ENCODE measurements around the gene NSMCE1.
A peak's percentile ranks its signal among the peaks of the same experiment; 100 is the strongest.

NSMCE1 gene, protein sequence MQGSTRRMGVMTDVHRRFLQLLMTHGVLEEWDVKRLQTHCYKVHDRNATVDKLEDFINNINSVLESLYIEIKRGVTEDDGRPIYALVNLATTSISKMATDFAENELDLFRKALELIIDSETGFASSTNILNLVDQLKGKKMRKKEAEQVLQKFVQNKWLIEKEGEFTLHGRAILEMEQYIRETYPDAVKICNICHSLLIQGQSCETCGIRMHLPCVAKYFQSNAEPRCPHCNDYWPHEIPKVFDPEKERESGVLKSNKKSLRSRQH

DNA sequence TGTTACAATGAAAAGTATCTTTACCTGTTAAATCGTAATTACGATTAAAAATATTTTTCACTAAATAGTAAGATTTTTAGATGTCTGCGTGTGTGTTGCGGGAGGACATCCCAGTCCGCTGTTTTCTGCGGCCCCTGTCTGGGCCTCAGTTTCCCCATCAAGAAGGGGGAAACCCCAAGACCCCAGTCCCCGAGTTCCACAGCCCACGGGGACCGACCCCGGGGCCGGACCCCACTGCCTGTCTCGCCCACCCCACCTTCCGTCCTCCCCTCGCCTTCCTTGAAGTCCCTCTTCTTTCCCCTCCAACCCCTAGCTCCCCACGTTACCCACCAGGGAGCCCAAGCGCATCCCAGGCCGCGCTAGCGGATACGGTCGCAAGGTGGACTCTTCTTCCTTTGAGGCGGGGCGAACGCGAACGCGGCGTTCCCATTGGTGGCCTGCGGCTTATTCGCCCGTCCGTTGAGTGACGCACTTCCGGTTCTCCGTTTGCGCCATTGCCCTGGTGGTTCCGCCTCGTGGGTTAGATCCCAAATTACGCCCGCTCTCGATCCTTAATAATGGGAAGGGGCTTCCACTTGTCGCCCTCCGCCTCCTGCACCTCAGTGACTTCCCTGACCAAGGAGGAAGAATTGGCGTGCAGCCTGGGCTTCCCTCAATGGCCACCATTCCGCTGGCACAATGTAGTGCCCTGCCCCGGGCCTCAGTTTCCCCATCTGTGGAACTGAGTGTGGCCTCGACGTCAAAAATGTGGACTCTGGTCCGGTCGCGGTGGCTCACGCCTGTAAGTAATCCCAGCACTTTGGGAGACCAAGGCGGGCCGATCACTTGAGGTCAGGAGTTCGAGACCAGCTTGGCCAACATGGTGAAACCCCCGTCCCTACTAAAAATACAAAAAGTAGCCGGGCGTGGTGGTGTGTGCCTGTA lies at the start of gene NSMCE1:
TSS of gene NSMCE1 (minus strand) at position 397 of the 924 bp plus-strand sequence. CDS start 11,202 bp downstream, outside the sequence.
- DNase-seq (ENCODE audit: low read depth): peak; percentile 94

DNA sequence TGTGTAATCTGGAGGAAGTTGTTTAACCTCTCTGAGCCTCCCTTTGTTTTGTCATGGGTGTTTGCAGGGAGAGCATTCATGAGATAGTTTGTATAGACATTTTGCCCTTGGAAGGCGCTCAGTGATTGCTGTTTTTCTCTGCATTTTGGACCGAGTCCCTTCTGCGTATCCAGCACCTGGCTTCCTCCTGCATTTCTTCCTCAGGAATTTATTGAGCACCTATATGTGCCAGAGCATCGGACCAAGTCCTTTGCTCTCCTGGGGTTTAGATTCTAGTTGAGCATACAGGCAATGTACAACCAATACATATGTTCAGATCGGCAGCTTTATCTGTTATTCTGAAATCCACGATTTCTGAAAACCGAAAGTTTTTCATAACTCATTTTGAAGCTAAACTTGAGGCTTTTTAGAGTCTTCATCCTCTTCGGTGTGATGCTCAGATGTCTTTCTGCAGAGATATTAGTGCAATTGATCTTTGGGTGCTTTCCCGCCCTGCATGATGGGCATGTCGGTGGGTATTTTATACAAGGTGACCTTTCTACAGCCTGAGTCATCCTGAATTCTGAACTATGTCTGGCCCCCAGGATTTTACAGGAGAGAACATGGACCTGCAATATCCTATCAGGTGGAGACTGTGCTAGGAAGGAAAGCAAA lies 49.3 kb upstream of the NSMCE1 start:
- peak; percentile 20 for DNase-seq (ENCODE audit: low read depth)

DNA sequence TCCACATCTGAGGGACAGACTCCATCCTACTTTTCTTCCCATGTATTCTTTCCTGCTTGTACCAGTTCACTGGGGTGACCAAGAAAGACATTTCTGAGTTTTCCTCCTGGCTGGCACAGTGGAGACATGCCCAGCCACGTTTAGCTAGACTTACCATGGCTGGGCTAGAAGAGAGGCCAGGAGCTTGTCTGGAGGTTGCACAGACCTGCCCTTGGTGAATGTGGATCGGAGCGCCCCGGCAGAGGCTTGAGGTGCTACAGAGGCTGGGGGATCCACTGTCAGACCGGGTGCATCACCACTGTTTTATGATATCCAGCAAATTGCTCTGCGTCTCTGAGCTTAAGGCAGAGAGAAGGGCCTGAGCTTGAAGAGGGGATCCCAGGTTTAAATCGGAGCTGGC lies 48.7 kb upstream of the NSMCE1 start:
- no peak for DNase-seq (ENCODE audit: low read depth)

DNA sequence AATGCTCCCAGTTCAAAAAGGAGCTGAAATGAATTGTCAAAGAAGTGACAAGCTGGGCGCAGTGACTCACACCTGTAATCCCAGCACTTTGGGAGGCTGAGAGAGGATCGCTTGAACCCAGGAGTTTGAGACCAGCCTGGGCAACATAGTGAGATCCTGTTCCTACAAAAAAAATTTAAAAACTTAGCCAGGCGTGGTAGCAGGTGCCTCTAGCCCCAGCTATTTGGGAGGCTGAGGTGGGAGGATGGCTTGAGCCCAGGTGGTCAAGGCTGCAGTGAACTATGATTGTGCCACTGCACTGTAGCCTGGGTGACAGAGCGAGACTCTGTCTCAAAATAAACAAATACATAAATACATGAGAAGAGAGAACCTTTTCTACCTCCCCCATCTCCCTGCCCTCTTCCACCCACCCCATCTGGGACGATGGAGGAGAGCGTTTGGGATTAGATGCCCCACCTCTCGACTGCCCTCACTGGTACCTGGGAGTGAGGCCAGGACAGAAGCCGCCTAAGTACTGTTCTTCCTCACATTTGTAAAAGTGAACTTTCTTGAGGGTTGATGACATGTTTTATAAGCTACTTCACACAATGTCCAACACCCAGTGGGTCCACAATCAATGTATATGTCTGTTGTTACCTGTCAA lies 47.6 kb upstream of the NSMCE1 start:
- DNase-seq (ENCODE audit: low read depth): no peak

DNA sequence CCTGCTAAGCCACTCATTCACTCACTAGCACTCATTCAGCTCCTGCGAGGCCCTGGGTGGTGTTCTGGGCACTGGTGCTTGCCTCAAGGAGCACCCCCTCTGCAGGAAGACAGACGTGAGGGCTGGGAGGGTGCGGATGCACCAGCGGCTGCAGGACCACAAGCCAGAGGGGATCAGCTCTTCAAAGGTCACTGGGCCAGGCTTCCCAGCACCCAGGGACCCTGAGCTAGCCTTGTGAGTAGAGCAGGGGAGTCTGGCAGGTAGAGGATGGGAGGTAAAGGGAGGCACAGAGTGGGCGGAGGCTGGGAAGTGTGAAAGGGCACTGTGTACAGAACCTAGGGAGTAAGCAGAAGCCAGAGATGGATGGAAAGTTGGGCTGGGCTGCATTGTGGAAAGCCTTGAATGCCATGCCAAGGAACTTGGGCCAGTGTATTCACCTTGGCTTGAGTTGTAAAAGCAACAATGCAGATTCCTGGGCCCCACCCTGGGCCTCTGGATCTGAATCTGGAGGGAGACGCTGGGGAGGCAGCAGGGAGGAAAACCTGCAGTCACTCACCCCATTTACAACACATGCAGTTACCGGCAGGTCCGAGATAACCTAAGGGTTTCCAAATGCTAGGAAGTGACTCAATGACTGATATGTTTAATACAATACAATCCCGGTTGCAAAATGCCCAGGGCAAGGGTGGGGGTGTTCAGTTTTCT lies 46.9 kb upstream of the NSMCE1 start:
- DNase-seq (ENCODE audit: low read depth): peak; percentile 19

DNA sequence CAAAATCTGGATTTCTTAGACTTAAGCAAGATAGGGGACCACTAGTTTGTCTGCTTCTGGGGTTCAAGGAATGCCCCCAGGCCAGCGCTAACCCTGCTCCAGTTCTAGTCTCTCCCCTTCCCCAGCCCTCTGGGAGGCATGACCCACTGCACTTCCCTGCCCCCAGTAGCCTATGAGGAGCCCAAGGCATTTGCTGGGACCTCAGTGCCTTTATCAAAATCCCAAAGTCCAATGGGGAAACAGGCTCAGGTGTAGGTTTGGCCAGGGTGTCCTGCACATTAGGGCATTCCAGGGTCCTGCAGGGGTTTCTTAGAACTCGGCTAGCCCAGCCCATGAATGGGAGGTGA lies 46.4 kb upstream of the NSMCE1 start:
- DNase-seq (ENCODE audit: low read depth): no peak

DNA sequence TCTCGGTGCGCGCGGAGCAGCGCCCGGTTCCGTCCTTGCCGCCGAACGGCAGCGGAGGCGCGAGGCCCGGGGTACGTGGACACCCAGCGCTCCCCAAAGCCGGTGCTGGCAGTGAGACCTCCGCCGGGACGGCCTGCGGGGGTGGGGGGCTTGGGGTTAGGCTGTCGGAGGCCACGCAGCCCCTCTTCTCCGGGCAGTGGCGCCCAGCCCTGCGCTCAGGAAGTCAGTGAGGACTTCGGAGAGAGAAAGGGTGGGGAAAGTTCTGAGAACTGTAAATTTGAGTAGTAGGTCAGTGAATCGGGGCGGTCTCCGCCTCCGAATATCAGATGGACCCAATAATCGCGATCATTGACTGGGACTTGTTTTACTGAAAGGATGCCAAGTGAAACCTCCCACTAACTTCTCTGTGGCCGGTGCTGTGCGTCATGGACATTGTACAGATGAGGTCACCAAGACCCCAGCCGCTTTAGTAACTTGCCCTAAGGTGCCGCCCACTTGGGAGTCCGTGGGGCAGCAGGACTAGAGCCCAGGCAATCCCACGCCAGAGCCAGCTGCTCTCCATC lies 45.7 kb upstream of the NSMCE1 start:
- DNase-seq (ENCODE audit: low read depth): peak; percentile 37

DNA sequence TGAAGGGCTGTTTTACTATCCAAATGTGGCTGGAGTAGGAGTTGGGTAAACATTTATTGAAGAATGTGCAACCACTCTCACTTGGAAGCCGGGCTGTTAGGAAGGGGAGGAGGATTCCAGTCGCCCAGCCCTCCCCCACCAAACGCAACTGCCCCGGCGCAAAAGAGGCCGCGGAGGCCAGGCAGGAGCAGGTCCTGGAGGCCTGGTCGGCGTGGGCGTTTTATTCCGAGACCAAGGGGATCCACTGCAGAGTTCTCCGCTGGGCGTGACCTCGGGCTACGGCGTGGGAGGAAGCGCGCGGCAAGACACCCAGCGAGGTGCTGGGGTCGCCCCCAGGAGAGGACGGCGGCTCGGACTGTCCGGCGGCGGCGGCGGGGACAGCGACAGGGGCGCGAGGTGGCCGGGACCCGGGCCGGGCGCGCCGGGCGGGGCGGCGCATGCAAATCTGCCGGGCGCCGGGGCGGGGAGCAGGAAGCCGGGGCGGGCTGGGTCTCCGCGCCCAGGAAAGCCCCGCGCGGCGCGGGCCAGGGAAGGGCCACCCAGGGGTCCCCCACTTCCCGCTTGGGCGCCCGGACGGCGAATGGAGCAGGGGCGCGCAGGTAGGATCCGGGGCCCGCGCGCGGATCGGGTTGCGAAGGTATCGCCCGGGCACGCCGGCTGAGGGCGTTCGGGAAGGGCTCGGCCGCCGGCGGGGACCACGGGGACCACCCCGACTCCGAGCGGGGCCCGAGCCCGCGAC lies 45.0 kb upstream of the NSMCE1 start, which contains the start of gene IL4R:
TSS of gene IL4R (plus strand) at position 553 of the 739 bp plus-strand sequence. CDS start 26,230 bp downstream, outside the sequence.
- DNase-seq (ENCODE audit: low read depth): peak; percentile 49

DNA sequence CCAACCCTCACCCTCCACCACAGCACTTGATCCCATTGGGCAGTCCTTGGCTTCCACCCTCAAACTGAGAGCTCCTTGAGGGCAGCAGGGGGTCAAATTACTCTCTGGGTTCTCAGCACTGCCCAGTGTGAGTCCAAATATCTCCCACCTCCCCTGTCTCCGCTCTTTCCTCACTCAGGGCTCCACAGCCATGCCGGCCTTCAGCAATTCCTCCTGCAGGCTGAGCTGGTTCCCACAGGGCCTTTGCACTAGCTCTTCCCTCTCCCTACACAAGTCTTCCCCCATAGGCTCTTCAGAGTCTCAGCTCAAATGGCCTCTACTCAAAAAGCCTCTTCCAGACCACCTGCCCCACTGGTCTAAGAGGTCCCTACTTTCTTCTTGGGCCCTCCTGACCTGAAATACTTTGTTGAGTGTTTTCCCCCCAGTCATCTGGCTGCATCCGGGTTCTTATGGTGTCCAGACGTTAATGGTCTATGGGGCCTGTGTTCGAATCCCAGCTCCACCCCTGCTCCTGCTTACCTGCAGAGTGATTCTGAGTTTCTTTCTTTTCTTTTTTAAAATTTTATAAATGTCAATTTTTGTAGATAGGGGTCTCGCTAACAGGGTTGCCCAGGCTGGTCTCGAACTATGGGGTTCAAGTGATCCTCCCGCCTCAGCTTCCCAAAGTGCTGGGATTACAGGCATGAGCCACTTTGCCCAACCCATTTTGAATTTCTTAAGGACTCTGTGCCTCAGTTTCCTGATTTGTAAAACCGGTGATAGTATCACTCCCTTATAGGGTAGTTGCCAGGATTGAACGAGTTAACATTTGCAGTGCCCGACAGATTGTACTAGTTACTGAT lies 44.2 kb upstream of the NSMCE1 start:
- no peak for DNase-seq (ENCODE audit: low read depth)

DNA sequence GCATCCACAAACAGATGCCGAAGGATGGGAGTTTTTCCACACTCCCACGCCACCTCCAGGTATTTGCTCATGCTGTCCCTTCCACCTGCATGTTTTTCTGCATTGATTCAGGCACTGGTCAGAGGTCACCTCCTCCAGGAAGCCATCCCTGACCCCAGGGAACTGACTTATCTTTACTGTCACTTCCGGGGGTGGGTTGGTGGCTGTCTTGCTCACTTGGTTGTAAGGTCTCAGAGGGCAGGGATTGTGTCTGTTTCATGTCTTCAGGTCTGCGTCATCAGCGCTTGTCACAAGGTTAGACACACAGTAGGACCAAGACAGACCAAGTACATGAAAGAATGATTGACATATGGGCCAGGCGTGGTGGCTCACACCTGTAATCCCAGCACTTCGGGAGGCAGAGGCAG lies 43.3 kb upstream of the NSMCE1 start:
- DNase-seq (ENCODE audit: low read depth): no peak

DNA sequence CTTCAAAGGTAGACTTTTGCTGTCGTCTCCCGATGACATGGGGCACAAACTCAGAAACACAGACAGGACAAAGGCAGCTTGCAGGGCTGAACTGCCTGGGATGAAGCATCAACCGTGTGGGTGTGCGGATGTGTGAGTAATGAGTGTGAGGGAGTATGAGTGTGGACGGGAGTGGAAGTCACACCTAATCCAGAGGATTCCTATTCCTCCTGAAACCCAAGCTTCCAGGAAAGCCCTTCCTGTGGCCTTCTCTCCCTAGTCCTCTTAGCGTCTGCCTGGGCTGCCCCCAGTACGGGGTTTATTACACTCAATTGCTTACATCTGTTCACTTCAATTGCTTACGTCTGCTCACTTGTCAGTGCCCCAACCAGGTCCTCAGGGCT lies 42.9 kb upstream of the NSMCE1 start:
- no peak for DNase-seq (ENCODE audit: low read depth)

DNA sequence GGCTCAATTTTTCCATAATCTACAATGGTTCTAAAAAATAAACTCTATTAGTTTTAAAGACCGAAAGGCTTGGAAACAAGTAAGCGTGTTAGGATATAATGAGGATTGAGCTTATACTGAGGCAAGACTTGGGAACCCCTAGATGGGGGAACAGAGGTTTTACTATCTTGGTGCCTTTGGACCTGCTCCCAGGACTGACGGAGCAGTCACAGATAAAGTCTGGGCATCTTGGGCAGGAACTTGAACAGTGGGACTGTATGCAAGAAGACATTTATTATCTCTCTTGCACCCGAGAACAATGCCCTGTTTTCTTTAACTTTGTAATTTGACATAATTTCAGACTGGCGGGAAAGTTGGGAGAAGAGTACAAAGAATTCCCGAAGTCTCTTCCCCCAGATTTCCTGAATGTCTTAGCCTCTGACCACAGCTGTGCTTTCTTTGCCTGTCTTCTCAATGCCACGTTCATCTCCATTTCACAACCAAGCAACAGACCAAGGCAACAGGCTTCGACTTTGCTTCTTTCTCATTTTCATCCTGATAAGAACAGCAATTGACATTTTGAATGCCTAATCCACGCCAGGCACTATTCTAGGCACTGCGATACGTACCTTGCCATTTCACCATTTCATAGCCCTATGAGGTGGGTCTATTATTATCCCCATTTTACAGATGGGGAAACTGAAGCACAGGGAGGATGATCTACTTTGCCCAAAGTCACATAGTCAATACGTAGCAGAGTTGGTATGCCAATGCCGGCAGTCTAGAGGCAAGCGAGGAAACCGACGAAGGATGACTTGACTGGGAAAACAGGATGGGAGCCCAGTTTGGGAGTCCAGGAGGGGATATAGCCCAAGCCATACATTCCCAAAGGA lies 42.2 kb upstream of the NSMCE1 start:
- DNase-seq (ENCODE audit: low read depth): no peak

DNA sequence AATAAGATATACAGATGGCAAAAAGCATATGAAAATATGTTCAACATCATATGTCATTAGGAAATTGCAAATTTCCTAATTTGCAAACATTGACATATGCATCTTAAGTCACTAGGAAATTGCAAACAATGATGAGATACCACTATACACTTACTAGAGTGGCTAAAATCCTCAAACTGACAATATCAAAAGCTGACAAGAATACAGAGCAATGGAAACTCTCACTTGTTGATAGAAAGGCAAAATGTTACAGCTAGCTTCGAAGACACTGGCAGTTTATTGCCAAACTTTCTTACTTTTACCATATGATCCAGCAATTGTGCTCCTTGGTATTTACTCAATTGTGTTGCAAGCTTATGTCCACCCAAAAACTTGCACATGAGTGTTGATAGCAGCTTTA lies 40.2 kb upstream of the NSMCE1 start:
- DNase-seq (ENCODE audit: low read depth): no peak

DNA sequence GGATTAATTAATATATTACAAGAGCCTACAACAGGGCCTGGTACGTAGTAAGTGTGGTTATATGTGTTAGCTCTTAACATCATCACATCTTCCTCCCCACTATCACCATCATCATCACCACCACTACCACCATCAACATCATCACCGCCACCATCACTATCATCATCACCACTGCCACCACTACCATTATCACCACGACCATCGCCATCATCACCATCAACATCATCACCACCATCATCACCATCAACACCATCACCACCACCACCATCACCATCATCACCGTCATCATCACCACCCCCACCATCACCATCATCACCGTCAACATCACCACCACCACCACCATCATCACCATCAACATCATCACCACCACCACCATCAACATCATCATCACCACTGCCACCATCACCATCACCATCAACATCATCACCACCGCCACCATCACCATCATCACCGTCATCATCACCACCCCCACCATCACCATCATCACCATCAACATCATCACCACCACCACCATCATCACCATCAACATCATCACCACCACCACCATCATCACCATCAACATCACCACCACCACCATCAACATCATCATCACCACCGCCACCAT lies 37.4 kb upstream of the NSMCE1 start:
- DNase-seq (ENCODE audit: low read depth): no peak

DNA sequence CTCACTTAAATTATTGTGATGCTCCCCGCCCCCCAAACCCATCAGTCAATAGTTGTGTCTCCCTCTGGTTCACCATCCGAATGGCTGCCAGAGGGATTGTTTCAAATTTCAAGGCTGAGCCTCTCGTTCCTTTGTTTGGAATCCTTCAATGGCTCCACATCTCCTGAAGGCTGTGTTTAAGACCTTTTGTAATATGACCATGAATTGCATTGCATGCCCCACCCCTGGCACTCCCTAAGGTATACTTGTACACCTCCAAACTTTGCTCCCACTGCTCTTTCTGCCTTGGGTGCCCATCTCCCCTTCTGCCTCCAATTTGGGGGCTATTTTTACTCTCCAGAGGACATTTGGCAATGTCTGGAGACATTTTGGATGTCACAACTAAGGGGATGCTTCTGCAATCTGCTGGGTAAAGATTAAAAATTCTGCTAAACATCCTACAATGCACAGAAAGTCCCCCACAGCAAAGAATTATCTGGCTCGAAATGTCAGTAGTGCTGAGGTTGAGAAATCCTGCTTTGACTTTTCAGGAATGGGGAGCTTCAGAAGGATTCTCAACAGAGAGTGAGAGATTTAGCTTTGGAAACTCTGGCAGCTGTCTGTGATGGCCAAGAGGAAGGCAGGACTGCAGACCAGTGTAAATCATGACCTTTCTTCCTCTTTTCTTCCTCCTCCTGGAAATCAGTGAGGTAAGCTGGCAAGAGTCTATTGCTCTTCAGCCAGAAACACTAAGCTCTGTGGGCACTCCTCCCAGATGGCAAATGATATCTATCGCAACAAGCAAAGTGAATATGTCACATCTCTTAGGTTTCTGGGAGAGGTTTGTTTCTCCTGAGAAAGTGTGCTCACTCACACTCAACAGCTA lies 36.5 kb upstream of the NSMCE1 start:
- DNase-seq (ENCODE audit: low read depth): no peak

DNA sequence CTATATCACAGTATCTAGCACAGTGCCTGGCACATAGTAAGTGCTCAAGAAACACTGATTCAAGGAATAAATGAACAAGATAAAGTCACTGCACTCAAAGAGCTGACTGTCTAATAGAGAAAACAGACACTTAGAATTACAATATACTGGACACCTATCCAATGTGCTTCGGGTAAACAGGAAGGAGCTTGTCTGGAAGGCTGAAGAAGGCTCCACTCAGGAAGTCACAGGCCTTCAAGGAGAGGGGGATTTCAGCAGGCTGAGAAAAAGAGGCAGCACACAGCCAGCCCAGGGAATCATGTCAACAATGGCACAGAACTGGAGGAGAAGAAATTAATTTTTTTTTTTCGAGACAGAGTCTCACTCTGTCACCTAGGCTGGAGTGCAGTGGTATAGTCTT lies 35.5 kb upstream of the NSMCE1 start:
- no peak for DNase-seq (ENCODE audit: low read depth)
